Nephron progenitor cell (in vitro differentiated cells): Measurements from ENCODE around the gene MTHFS.

Experiments
- DNase-seq: peaks from one replicate; pipeline ENCODE4 v3.0.0; 2021
- H3K27ac Mint-ChIP-seq: 2 replicates; pipeline ENCODE4 v1.8.0; 2021; ENCODE audit warnings: mild to moderate bottlenecking, moderate library complexity, mixed read lengths
- H3K27me3 Mint-ChIP-seq: 2 replicates; pipeline ENCODE4 v1.8.0; 2021; ENCODE audit warnings: mild to moderate bottlenecking, low read depth, mixed read lengths; ENCODE audit not compliant: poor library complexity
- H3K36me3 Mint-ChIP-seq: 2 replicates; pipeline ENCODE4 v1.8.0; 2021; ENCODE audit warnings: low read depth, mixed read lengths
- H3K4me1 Mint-ChIP-seq: 2 replicates; pipeline ENCODE4 v1.8.0; 2021; ENCODE audit warnings: mixed read lengths
- H3K4me3 Mint-ChIP-seq: 2 replicates; pipeline ENCODE4 v1.8.0; 2021; ENCODE audit warnings: mild to moderate bottlenecking, moderate library complexity, mixed read lengths
- H3K9me3 Mint-ChIP-seq: 2 replicates; pipeline ENCODE4 v1.8.0; 2021; ENCODE audit warnings: mild to moderate bottlenecking, moderate library complexity, mixed read lengths
- CTCF ChIP-seq: fragments of 200-600 bp; sonication (generic); IDR thresholded peaks from 2 replicates; pipeline ENCODE4 v1.5.0; 2021; ENCODE audit warnings: antibody characterized with exemption

The MTHFS gene

DNA sequence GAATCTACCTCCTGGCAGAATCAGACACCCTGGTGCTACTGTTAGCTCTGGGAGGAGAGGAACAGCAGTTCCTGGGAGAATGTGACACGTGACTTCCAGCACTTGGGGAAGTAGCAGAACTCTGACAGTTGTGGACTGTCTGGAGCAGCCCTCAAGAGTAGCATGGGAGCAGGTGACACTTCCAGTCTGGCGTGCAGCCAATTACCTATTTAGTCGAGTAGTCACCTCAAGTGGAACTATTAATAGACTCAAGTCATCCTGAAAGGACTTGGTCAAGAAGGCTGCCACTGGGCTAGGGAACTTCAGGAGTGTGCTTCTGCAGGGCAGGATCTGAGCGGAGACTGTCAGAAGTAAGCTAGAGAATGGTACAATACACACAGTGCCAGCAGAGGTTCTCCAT, 62.3 kb downstream of the MTHFS start:
- Mint-ChIP-seq H3K4me1 (peaks cover 10% of the 10 kb centered on the region), H3K4me3 (no peak overlapping the region), H3K36me3 (peaks cover 43% of the 10 kb centered on the region), H3K9me3 (no peaks in the 10 kb centered on the region), H3K27ac (peak overlapping the region; percentile 54), H3K27me3 (no peaks in the 10 kb centered on the region)
- DNase-seq: no peak
- TF ChIP-seq CTCF: no peak

GRCh38 chr15:79832367-79833120, 64.3 kb downstream of the MTHFS start:
- Mint-ChIP-seq H3K36me3 (peaks cover 42% of the 10 kb centered on the region), H3K27ac (no peak overlapping the region), H3K4me1 (peaks cover 4% of the 10 kb centered on the region), H3K27me3 (peaks cover 3% of the 10 kb centered on the region), H3K9me3 (peaks cover 12% of the 10 kb centered on the region), H3K4me3 (no peak overlapping the region)
- no peak for TF ChIP-seq CTCF
- DNase-seq: no peak

GRCh38 chr15:79831604-79832003, 65.2 kb downstream of the MTHFS start:
- Mint-ChIP-seq H3K4me1 (peaks cover 3% of the 10 kb centered on the region), H3K36me3 (peaks cover 45% of the 10 kb centered on the region), H3K9me3 (peaks cover 12% of the 10 kb centered on the region), H3K27ac (no peak overlapping the region), H3K4me3 (no peak overlapping the region), H3K27me3 (peaks cover 3% of the 10 kb centered on the region)
- no peak for TF ChIP-seq CTCF
- DNase-seq: no peak

DNA sequence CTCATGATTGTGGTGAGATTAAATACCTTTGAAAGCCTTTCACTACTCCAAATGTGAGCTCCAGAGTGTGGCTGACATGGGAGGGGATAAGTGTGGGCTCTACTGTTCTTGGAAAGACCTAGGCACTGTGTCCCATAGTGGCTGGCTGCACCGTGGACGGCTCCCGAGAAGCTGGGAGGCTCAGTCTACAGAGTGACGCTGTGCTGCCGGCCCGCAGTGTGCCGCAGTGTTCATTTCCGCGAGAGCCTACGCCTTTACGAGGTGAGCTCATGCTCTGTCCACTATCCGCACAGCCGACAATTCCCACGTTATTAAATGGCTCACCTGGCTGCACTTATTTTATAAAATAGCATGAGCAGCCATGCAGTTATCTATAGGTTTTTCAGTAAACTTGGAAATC, 66.9 kb downstream of the MTHFS start:
- Mint-ChIP-seq H3K9me3 (peaks cover 12% of the 10 kb centered on the region), H3K4me1 (peaks cover 3% of the 10 kb centered on the region), H3K27ac (no peak overlapping the region), H3K36me3 (peaks cover 52% of the 10 kb centered on the region), H3K27me3 (peaks cover 3% of the 10 kb centered on the region), H3K4me3 (no peak overlapping the region)
- DNase-seq: no peak
- no peak for TF ChIP-seq CTCF

- Mint-ChIP-seq H3K4me3 (no peak overlapping the region), H3K27ac (no peak overlapping the region), H3K27me3 (peaks cover 3% of the 10 kb centered on the region), H3K4me1 (no peaks in the 10 kb centered on the region), H3K9me3 (peaks cover 12% of the 10 kb centered on the region), H3K36me3 (peaks cover 46% of the 10 kb centered on the region)
- TF ChIP-seq CTCF: no peak
- DNase-seq: no peak
These were observed 68.4 kb downstream of the MTHFS start for GRCh38 chr15:79828447-79828846.

DNA sequence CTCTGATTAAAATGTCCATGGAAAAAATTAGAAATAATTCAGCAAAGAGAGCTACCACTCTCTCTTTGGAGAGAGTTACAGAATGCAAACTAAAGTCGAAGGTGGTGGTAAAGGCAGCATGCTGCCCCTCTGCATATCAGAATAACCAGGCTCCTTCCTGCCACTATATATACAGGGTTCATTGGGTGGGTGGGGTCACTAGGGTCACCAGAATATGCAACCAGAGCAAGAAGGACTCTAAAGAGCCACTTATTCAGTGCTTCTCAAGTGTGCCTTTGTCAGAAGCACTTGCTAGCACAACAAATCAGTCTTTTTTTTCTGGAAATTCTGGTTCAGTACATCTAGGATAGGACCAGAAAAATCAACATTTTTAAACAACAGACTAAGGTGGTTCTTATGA, 70.0 kb downstream of the MTHFS start:
- Mint-ChIP-seq H3K4me3 (no peak overlapping the region), H3K27ac (no peak overlapping the region), H3K4me1 (no peaks in the 10 kb centered on the region), H3K9me3 (peaks cover 12% of the 10 kb centered on the region), H3K27me3 (peaks cover 3% of the 10 kb centered on the region), H3K36me3 (peaks cover 37% of the 10 kb centered on the region)
- no peak for TF ChIP-seq CTCF
- no peak for DNase-seq
